H9 (cell line): ENCODE data around the gene KRTAP20-4. TPM values are rescaled to one million over a fixed set of nuclear protein-coding genes. Genes with fewer than 3 reads are reported as not detected.

ENCODE experiments used
- DNase-seq: peaks from one replicate; pipeline ENCODE4 v3.0.0-alpha.2; 2017
- H2AFZ ChIP-seq: one replicate; pipeline ENCODE4 v1.6.1; 2013; ENCODE audit warnings: mild to moderate bottlenecking, low read length, control low read depth, moderate library complexity
- H2AK5ac ChIP-seq: 2 replicates; pipeline ENCODE4 v1.6.1; 2013; ENCODE audit warnings: low read length, control low read depth, mixed read lengths; ENCODE audit not compliant: insufficient read length
- H2BK120ac ChIP-seq: one replicate; pipeline ENCODE4 v1.6.1; 2013; ENCODE audit warnings: low read depth, mild to moderate bottlenecking, low read length, control low read depth, inconsistent platforms; ENCODE audit not compliant: poor library complexity, severe bottlenecking
- H2BK12ac ChIP-seq: 2 replicates; pipeline ENCODE4 v1.6.1; 2013; ENCODE audit warnings: low read length, control low read depth, mixed read lengths, low read depth; ENCODE audit not compliant: insufficient read length
- H2BK15ac ChIP-seq: 2 replicates; pipeline ENCODE4 v1.6.1; 2013; ENCODE audit warnings: low read depth, low read length, control low read depth
- H2BK20ac ChIP-seq: one replicate; pipeline ENCODE4 v1.6.1; 2013; ENCODE audit warnings: low read depth, mild to moderate bottlenecking, low read length, control low read depth, inconsistent platforms; ENCODE audit not compliant: poor library complexity, severe bottlenecking
- H2BK5ac ChIP-seq: 2 replicates; pipeline ENCODE4 v1.6.1; 2013; ENCODE audit warnings: low read length, control low read depth, mixed read lengths; ENCODE audit not compliant: insufficient read length
- H3K14ac ChIP-seq: 2 replicates; pipeline ENCODE4 v1.6.1; 2013; ENCODE audit warnings: low read length, control low read depth; ENCODE audit not compliant: insufficient read depth
- H3K18ac ChIP-seq: 2 replicates; pipeline ENCODE4 v1.6.1; 2013; ENCODE audit warnings: low read depth, mild to moderate bottlenecking, mixed read lengths, low read length, control low read depth; ENCODE audit not compliant: insufficient read length
- H3K23ac ChIP-seq: 2 replicates; pipeline ENCODE4 v1.6.1; 2013; ENCODE audit warnings: low read length, control low read depth, mixed read lengths, low read depth; ENCODE audit not compliant: insufficient read length
- H3K23me2 ChIP-seq: 2 replicates; pipeline ENCODE4 v1.6.1; 2013; ENCODE audit warnings: low read depth, mild to moderate bottlenecking, mixed read lengths, low read length, control low read depth; ENCODE audit not compliant: insufficient read length, poor library complexity, severe bottlenecking
- H3K27ac ChIP-seq: 2 replicates; pipeline ENCODE4 v1.5.1; 2013; ENCODE audit warnings: low read length, control low read depth, mixed read lengths, low read depth; ENCODE audit not compliant: insufficient read length
- H3K27me3 ChIP-seq: 2 replicates; pipeline ENCODE4 v1.6.1; 2013; ENCODE audit warnings: low read length, control low read depth, inconsistent platforms; ENCODE audit not compliant: insufficient read depth
- H3K4ac ChIP-seq: 2 replicates; pipeline ENCODE4 v1.6.1; 2013; ENCODE audit warnings: low read depth, mild to moderate bottlenecking, control low read depth, inconsistent platforms, low read length, moderate library complexity
- H3K4me1 ChIP-seq: 2 replicates; pipeline ENCODE4 v1.6.1; 2013; ENCODE audit warnings: low read length, control low read depth, inconsistent platforms; ENCODE audit not compliant: insufficient read depth
- H3K4me2 ChIP-seq: 2 replicates; pipeline ENCODE4 v1.6.1; 2013; ENCODE audit warnings: low read length, control low read depth, mixed read lengths; ENCODE audit not compliant: insufficient read length, insufficient read depth
- H3K56ac ChIP-seq: 2 replicates; pipeline ENCODE4 v1.6.1; 2013; ENCODE audit warnings: low read depth, mild to moderate bottlenecking, mixed read lengths, low read length, control low read depth; ENCODE audit not compliant: insufficient read length
- H3K79me1 ChIP-seq: 2 replicates; pipeline ENCODE4 v1.6.1; 2013; ENCODE audit warnings: low read depth, mild to moderate bottlenecking, moderate library complexity, low read length, control low read depth, inconsistent platforms; ENCODE audit not compliant: insufficient read depth, poor library complexity, severe bottlenecking
- H3K79me2 ChIP-seq: 2 replicates; pipeline ENCODE4 v1.6.1; 2013; ENCODE audit warnings: low read length, control low read depth, inconsistent platforms; ENCODE audit not compliant: insufficient read depth
- H3K9ac ChIP-seq: 2 replicates; pipeline ENCODE4 v1.6.1; 2013; ENCODE audit warnings: low read length, control low read depth, mixed read lengths; ENCODE audit not compliant: insufficient read length; ENCODE audit errors: extremely low read depth
- H3K9me3 ChIP-seq: one replicate; pipeline ENCODE4 v1.6.1; 2013; ENCODE audit warnings: low read depth, low read length, inconsistent platforms; ENCODE audit not compliant: control insufficient read depth
- H3T11ph ChIP-seq: one replicate; pipeline ENCODE4 v1.6.1; 2013; ENCODE audit warnings: mild to moderate bottlenecking, low read length, control low read depth, inconsistent platforms
- H4K20me1 ChIP-seq: one replicate; pipeline ENCODE4 v1.6.1; 2013; ENCODE audit not compliant: control insufficient read depth, insufficient read length, insufficient read depth
- H4K5ac ChIP-seq: 2 replicates; pipeline ENCODE4 v1.6.1; 2013; ENCODE audit warnings: low read depth, mild to moderate bottlenecking, mixed read lengths, low read length, control low read depth; ENCODE audit not compliant: insufficient read length
- H4K8ac ChIP-seq: replicated peaks from 2 replicates; pipeline ENCODE4 v1.6.1; 2013; ENCODE audit warnings: low read length, control low read depth, mixed read lengths, low read depth; ENCODE audit not compliant: insufficient read length
- H4K91ac ChIP-seq: 2 replicates; pipeline ENCODE4 v1.6.1; 2013; ENCODE audit warnings: low read depth, mild to moderate bottlenecking, moderate library complexity, mixed read lengths, low read length, control low read depth; ENCODE audit not compliant: insufficient read length
- H3K27ac Mint-ChIP-seq, 3 experiments: 2 replicates in 2 of 3; 3 replicates in 1 of 3; pipeline ENCODE4 v1.8.0; 2020 to 2021; ENCODE audit warnings: mixed read lengths in 3 of 3, mild to moderate bottlenecking in 1 of 3, moderate library complexity in 1 of 3
- H3K27me3 Mint-ChIP-seq: 2 replicates; pipeline ENCODE4 v1.8.0; 2021; ENCODE audit warnings: low read depth, mild to moderate bottlenecking, moderate library complexity, mixed read lengths
- H3K36me3 Mint-ChIP-seq, 3 experiments: 2 replicates in 2 of 3; 3 replicates in 1 of 3; pipeline ENCODE4 v1.8.0; 2020 to 2021; ENCODE audit warnings: low read depth in 3 of 3, mixed read lengths in 3 of 3; ENCODE audit not compliant: insufficient read depth in 1 of 3
- H3K4me1 Mint-ChIP-seq, 2 experiments: 2 replicates each; pipeline ENCODE4 v1.8.0; 2020; ENCODE audit warnings: mixed read lengths in 2 of 2
- H3K4me3 Mint-ChIP-seq, 2 experiments: 2 replicates in 1 of 2; 3 replicates in 1 of 2; pipeline ENCODE4 v1.8.0; 2020 to 2021; ENCODE audit warnings: mild to moderate bottlenecking in 2 of 2, mixed read lengths in 2 of 2, moderate library complexity in 1 of 2
- H3K9me3 Mint-ChIP-seq, 2 experiments: 2 replicates in 1 of 2; 3 replicates in 1 of 2; pipeline ENCODE4 v1.8.0; 2020; ENCODE audit warnings: mild to moderate bottlenecking in 2 of 2, mixed read lengths in 2 of 2, moderate library complexity in 1 of 2
- total RNA-seq: library from RNA; stranded (reverse); gene quantifications from 2 replicates; pipeline ENCODE4 v1.2.1, GENCODE V29; 2021
- TF ChIP-seq, protein P1 (sequence below): fragments of 200-600 bp; sonication (generic); conservative IDR thresholded peaks from 3 replicates; pipeline ENCODE4 v1.8.0; 2021; ENCODE audit warnings: antibody characterized with exemption, mild to moderate bottlenecking

The KRTAP20-4 gene
- total RNA-seq, 1 experiment from 2014 or later = not detected

DNA sequence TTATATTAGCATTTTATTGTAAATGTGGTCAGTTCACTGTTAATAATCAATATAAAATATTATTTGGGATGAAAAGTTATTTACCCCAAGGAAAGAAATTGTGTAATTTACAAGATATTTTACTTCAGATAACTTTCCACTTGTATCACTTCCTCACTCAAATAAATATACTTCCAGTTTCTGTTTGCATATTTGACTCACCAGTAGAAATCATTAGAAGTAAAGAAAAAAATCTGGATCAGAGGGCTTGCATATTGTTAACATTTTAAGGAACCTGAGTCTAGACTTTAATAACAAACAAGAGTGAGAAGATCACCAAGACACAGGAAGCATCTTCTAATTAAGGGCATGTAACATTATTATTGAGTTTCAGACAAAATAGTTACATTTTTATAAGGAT lies 347 bp upstream of the KRTAP20-4 start:
- no peaks in the 10 kb centered on the region for H3K4me1 ChIP-seq
- no peak overlapping the region for H3K9ac ChIP-seq
- H2BK5ac ChIP-seq = no peak overlapping the region
- peaks cover 6 to 25% (median 9%) of the 10 kb centered on the region in 3 experiments for H3K36me3 Mint-ChIP-seq
- no peaks in the 10 kb centered on the region for H4K20me1 ChIP-seq
- H3K27me3 ChIP-seq = no peaks in the 10 kb centered on the region
- no peaks in the 10 kb centered on the region for H3K9me3 ChIP-seq
- H2AK5ac ChIP-seq = no peak overlapping the region
- DNase-seq = no peak
- H3K4ac ChIP-seq = no peak overlapping the region
- H3K23me2 ChIP-seq = no peaks in the 10 kb centered on the region
- no peak overlapping the region for H3K4me2 ChIP-seq
- no peak overlapping the region for H3K27ac Mint-ChIP-seq
- no peak overlapping the region for H3K18ac ChIP-seq
- no peak overlapping the region for H4K8ac ChIP-seq
- H3K4me1 Mint-ChIP-seq = no peaks in the 10 kb centered on the region
- peaks cover 11 to 32% of the 10 kb centered on the region in 2 experiments for H3K9me3 Mint-ChIP-seq
- H3K4me3 Mint-ChIP-seq = no peak overlapping the region
- no peak overlapping the region for H2BK12ac ChIP-seq
- no peak overlapping the region for H3K27ac ChIP-seq
- TF ChIP-seq, protein P1, sequence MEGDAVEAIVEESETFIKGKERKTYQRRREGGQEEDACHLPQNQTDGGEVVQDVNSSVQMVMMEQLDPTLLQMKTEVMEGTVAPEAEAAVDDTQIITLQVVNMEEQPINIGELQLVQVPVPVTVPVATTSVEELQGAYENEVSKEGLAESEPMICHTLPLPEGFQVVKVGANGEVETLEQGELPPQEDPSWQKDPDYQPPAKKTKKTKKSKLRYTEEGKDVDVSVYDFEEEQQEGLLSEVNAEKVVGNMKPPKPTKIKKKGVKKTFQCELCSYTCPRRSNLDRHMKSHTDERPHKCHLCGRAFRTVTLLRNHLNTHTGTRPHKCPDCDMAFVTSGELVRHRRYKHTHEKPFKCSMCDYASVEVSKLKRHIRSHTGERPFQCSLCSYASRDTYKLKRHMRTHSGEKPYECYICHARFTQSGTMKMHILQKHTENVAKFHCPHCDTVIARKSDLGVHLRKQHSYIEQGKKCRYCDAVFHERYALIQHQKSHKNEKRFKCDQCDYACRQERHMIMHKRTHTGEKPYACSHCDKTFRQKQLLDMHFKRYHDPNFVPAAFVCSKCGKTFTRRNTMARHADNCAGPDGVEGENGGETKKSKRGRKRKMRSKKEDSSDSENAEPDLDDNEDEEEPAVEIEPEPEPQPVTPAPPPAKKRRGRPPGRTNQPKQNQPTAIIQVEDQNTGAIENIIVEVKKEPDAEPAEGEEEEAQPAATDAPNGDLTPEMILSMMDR = no peak
- H2BK15ac ChIP-seq = no peak overlapping the region
- no peak overlapping the region for H3K23ac ChIP-seq
- H3K27me3 Mint-ChIP-seq = peaks cover 1% of the 10 kb centered on the region
- H4K91ac ChIP-seq = no peak overlapping the region
- no peak overlapping the region for H4K5ac ChIP-seq
- no peak overlapping the region for H3K14ac ChIP-seq
- H3K79me2 ChIP-seq = no peaks in the 10 kb centered on the region
- no peak overlapping the region for H3K56ac ChIP-seq
- no peak overlapping the region for H3T11ph ChIP-seq
- no peak overlapping the region for H2AFZ ChIP-seq
- H3K79me1 ChIP-seq = no peaks in the 10 kb centered on the region
- no peak overlapping the region for H2BK20ac ChIP-seq
- H2BK120ac ChIP-seq = no peak overlapping the region
